Cardiac muscle cell (in vitro differentiated cells and primary cell): ENCODE data around the gene PRKCA. TPM values are rescaled to one million over a fixed set of nuclear protein-coding genes. Genes with fewer than 3 reads are reported as not detected.

Experiments
- DNase-seq, 2 donors: peaks; one replicate each; pipeline versions ENCODE4 v3.0.0 to v3.0.0-alpha.2; 2010 to 2017; ENCODE audit warnings: low read depth in 1 of 2, low spot score in 1 of 2
- H3K27ac ChIP-seq: fragments of 200-600 bp; sonication (generic); 2 replicates; pipeline ENCODE4 v1.5.1; 2016
- H3K27me3 ChIP-seq: fragments of 200-600 bp; sonication (generic); 2 replicates; pipeline ENCODE4 v1.6.0; 2016; ENCODE audit warnings: control low read depth
- H3K36me3 ChIP-seq: fragments of 200-600 bp; sonication (generic); 2 replicates; pipeline ENCODE4 v1.5.1; 2016; ENCODE audit warnings: control low read depth
- H3K4me1 ChIP-seq: fragments of 200-600 bp; sonication (generic); 2 replicates; pipeline ENCODE4 v1.8.1; 2017; ENCODE audit warnings: low read depth, mild to moderate bottlenecking, mixed run types
- H3K4me3 ChIP-seq: fragments of 200-600 bp; sonication (generic); 2 replicates; pipeline ENCODE4 v1.5.1; 2016; ENCODE audit warnings: mild to moderate bottlenecking
- H3K9me3 ChIP-seq: fragments of 200-600 bp; sonication (generic); 2 replicates; pipeline ENCODE4 v1.5.1; 2017; ENCODE audit warnings: low read depth, mild to moderate bottlenecking, control low read depth
- polyA plus RNA-seq: library from polyadenylated mRNA; unstranded; fragments of >200 nt; fragmentation: Nextera tagmentation; extraction: Ambion mirVana; gene quantifications from 2 replicates; pipeline ENCODE4 v1.2.1, GENCODE V29; 2016
- total RNA-seq: library from RNA; depleted of rRNA; stranded (reverse); fragments of >200 nt; gene quantifications from 2 replicates; pipeline ENCODE4 v1.2.3, GENCODE V29; 2016
- TF ChIP-seq, protein P1 (sequence below): IDR thresholded peaks from 2 replicates; pipeline ENCODE4 v1.5.1; 2012; ENCODE audit warnings: low read depth, mild to moderate bottlenecking, low read length

PRKCA gene
- total and polyA plus RNA-seq, 2 experiments from 2014 or later, result 3.1 to 10.3 TPM

DNA sequence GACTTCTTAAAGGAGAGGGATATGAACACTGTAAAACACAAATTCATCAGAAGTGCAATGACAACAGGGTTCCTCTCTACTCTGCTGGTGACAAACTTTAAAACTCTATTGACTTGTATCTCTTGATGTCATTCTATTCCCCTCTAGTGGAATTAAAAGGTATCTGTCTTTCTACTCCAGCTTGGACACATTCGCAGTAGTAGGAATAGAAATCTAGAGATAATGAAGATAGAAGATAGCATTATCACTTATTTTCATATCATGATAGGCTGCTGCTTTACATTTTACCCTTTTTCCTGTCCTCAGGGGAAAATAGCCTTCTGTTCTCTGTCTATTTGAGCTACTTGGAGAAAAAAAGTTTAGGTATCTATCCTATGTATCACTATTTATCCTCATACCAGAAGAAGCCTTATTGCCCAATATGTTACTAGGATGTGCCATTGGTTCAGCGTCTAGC is 322.9 kb downstream of the PRKCA start:
- TF ChIP-seq, protein P1, sequence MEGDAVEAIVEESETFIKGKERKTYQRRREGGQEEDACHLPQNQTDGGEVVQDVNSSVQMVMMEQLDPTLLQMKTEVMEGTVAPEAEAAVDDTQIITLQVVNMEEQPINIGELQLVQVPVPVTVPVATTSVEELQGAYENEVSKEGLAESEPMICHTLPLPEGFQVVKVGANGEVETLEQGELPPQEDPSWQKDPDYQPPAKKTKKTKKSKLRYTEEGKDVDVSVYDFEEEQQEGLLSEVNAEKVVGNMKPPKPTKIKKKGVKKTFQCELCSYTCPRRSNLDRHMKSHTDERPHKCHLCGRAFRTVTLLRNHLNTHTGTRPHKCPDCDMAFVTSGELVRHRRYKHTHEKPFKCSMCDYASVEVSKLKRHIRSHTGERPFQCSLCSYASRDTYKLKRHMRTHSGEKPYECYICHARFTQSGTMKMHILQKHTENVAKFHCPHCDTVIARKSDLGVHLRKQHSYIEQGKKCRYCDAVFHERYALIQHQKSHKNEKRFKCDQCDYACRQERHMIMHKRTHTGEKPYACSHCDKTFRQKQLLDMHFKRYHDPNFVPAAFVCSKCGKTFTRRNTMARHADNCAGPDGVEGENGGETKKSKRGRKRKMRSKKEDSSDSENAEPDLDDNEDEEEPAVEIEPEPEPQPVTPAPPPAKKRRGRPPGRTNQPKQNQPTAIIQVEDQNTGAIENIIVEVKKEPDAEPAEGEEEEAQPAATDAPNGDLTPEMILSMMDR, result peak; percentile 41
- Histone ChIP-seq H3K27me3 (no peaks in the 10 kb centered on the region), H3K36me3 (no peaks in the 10 kb centered on the region), H3K4me1 (peaks cover 6% of the 10 kb centered on the region), H3K27ac (no peak overlapping the region), H3K9me3 (no peaks in the 10 kb centered on the region), H3K4me3 (no peak overlapping the region)
- DNase-seq, result peak in 1 of 2 donors; percentile 45

DNA sequence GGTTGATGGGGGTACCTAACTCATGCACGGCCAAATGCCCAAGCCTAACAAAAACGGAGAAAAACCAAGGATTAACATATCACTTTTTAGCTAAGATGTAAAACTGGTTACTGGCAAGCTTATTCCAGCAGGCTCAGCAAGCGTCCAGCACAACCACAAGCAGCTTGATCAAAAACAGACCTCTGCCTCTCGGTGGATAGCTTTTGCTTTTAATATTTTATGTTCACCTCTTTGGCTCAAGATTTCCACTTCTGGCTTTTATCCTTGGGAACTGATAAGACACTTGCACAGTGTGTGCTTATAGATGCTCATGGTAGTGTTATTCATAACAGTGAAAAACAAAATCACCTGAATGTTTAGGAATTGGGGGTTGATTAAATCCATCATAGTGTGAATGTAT is 325.6 kb downstream of the PRKCA start:
- Histone ChIP-seq H3K4me3 (no peak overlapping the region), H3K27ac (no peak overlapping the region), H3K36me3 (no peaks in the 10 kb centered on the region), H3K27me3 (no peaks in the 10 kb centered on the region), H3K4me1 (no peaks in the 10 kb centered on the region), H3K9me3 (no peaks in the 10 kb centered on the region)
- DNase-seq, result peak; percentile 10 to 14
- TF ChIP-seq, protein P1, result no peak

DNA sequence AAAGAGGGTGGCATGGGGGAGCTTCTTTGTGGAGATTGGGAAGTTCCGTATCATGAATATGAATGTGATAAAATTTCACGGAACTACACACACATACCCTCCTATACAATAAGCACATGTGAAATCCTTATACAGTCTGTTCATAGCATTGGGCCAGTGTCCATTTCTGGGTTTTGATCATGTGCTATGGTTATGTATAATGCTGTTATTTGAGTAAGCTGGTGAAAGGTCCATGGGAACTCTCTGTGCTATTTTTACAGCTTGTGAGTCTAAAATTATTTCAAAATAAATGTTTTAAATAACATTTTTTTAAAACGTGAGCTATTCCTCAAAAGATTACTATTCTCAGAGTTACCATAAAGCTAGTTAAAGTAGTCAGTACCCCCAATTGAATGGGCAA is 327.3 kb downstream of the PRKCA start:
- Histone ChIP-seq H3K4me3 (no peak overlapping the region), H3K27ac (no peak overlapping the region), H3K9me3 (no peaks in the 10 kb centered on the region), H3K4me1 (no peaks in the 10 kb centered on the region), H3K27me3 (no peaks in the 10 kb centered on the region), H3K36me3 (no peaks in the 10 kb centered on the region)
- TF ChIP-seq, protein P1, result no peak
- no peak for DNase-seq

DNA sequence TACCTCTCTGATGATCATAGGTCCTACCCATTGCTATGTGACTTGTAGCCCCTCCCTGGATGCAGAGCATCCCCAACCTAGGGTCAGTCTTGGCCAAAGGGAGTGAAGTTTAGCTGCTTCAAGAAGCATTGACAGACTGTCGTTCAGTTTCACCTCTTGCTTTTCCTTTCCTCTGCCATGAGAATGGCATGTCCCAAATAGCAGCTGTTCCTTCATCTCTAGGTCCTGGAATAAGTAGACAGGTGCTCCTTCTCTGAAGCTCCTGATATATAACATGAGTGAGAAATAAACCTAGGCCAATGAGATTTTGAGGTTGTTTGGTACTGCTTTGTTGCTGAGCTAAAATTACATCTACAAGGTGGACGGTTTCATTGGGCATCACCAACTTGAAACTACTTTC is 328.0 kb downstream of the PRKCA start:
- DNase-seq, result no peak
- Histone ChIP-seq H3K4me3 (no peak overlapping the region), H3K27ac (no peak overlapping the region), H3K4me1 (no peaks in the 10 kb centered on the region), H3K9me3 (no peaks in the 10 kb centered on the region), H3K36me3 (no peaks in the 10 kb centered on the region), H3K27me3 (no peaks in the 10 kb centered on the region)
- TF ChIP-seq, protein P1, result no peak

DNA sequence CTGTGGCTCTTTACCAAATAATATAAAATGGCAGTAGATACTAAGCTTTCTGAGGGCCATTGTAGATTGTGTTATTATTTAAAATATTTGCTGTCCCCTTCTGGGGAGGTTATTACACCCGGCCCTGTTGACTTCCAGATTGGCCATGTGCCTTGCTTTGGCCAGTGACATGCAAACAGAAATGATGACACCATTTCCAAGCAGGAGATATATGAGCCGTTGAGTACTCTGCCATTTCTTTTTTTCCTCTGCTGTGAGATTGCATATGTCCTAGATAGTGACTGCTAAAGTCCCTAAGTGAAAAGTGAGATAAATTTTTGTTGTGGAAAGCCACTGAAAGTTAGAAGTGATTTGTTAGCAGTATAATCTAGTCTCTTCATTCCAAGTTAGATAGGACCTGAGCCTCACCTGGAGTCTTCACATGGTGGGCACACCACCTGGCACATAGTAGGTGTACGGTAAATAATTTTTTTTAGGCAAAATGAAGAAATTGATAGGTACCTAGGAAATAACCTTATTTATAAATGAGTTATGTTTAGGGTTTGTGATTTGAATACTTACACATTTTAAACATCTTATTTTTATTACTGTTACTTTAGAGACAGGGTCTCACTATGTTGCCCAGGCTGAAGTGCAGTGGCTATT is 328.5 kb downstream of the PRKCA start:
- Histone ChIP-seq H3K4me3 (no peak overlapping the region), H3K27me3 (no peaks in the 10 kb centered on the region), H3K36me3 (no peaks in the 10 kb centered on the region), H3K4me1 (no peaks in the 10 kb centered on the region), H3K9me3 (no peaks in the 10 kb centered on the region), H3K27ac (no peak overlapping the region)
- TF ChIP-seq, protein P1, result no peak
- no peak for DNase-seq
